Gastroesophageal sphincter (tissue), 3 donors: ENCODE data around the gene CYTIP.

ENCODE experiments used
- EP300 ChIP-seq: sonication (generic); formaldehyde crosslinking; IDR thresholded peaks from one replicate; pipeline ENCODE4 v1.6.1; 2017; ENCODE audit warnings: antibody characterized with exemption, mild to moderate bottlenecking
- POLR2A ChIP-seq, 2 donors: fragments of 450-650 bp; IDR thresholded peaks; one replicate each; pipeline ENCODE4 v1.6.1; 2017; ENCODE audit warnings: antibody characterized with exemption in 2 of 2, mild to moderate bottlenecking in 2 of 2, moderate library complexity in 1 of 2
- TF ChIP-seq, protein P1 (sequence below), 4 experiments: fragments of 200-600 bp in 2 of 4; fragments of 450-650 bp in 2 of 4; sonication (generic) in 1 of 4; IDR thresholded peaks; one replicate each; pipeline ENCODE4 v1.5.1; 2017 to 2019; ENCODE audit warnings: antibody characterized with exemption in 4 of 4, mild to moderate bottlenecking in 2 of 4, moderate library complexity in 2 of 4

- TF ChIP-seq, protein P1, sequence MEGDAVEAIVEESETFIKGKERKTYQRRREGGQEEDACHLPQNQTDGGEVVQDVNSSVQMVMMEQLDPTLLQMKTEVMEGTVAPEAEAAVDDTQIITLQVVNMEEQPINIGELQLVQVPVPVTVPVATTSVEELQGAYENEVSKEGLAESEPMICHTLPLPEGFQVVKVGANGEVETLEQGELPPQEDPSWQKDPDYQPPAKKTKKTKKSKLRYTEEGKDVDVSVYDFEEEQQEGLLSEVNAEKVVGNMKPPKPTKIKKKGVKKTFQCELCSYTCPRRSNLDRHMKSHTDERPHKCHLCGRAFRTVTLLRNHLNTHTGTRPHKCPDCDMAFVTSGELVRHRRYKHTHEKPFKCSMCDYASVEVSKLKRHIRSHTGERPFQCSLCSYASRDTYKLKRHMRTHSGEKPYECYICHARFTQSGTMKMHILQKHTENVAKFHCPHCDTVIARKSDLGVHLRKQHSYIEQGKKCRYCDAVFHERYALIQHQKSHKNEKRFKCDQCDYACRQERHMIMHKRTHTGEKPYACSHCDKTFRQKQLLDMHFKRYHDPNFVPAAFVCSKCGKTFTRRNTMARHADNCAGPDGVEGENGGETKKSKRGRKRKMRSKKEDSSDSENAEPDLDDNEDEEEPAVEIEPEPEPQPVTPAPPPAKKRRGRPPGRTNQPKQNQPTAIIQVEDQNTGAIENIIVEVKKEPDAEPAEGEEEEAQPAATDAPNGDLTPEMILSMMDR (IDR thresholded peaks at IDR 0.05) = no peak
- TF ChIP-seq POLR2A (IDR thresholded peaks at IDR 0.05) (no peak), EP300 (no peak)
These were observed 19.5 kb downstream of the CYTIP start for GRCh38 chr2:157424374-157424773.
